ENCODE results near the gene GABRR2. TPM values are rescaled to one million over a fixed set of nuclear protein-coding genes. Genes with fewer than 3 reads are reported as not detected.

The GABRR2 gene
- total RNA-seq, 1 donor from 2014 or later: 0.61 TPM

DNA sequence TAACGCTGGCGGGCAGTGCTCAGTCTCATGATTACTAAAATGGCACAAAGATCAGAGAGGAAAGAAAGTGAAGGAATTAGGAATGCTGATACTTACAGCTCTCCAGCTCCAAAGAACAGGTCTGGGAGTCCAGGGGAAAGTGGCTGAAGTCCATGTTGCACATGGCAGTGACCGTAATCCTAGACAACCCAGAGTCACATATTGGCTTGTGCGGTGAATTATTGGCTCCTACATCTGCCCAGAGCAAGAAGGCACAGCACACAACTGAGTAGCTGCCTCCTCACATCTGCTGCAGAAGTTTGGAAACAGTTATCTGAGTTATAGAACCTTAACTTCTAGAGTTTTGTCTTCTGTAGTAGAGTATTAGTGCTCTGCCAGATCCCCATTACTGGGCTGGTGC is 47.2 kb downstream of the GABRR2 start:
- H3K27me3 ChIP-seq (ENCODE audit: insufficient read depth, low read length): peaks cover 4% of the 10 kb centered on the region
- no peak overlapping the region for H3K4me3 Mint-ChIP-seq (ENCODE audit: unreplicated experiment)

DNA sequence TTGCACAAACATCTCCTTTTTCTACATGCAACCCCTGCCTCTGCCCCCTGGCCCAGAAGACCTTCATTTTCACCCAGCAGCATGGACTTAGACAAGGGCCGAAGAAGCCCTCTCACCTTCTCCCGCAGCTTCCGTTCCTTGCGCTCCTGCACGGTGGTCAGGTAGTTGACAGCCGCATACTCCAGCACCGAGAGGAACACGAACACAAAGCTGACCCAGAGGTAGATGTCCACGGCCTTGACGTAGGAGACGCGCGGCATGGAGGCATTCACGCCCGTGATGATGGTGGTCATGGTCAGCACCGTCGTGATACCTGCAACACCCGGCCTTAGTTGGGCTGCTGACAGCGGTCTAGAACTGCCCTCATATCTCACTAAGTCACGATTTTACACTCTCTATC is 50.8 kb downstream of the GABRR2 start:
- Mint-ChIP-seq H3K4me3 (ENCODE audit: unreplicated experiment) (no peak overlapping the region), H3K27ac (ENCODE audit: unreplicated experiment) (no peak overlapping the region), H3K4me1 (ENCODE audit: low read depth, unreplicated experiment) (no peaks in the 10 kb centered on the region), H3K27me3 (ENCODE audit: low read depth, unreplicated experiment) (peaks cover 20% of the 10 kb centered on the region), H3K36me3 (ENCODE audit: low read depth, unreplicated experiment) (peaks cover 2% of the 10 kb centered on the region), H3K9me3 (ENCODE audit: unreplicated experiment) (no peaks in the 10 kb centered on the region)
- H3K36me3 ChIP-seq (ENCODE audit: insufficient read depth, low read length): no peaks in the 10 kb centered on the region
- DNase-seq (ENCODE audit: low read depth) (no peak), FAIRE-seq (no peak)
- no peaks in the 10 kb centered on the region for H4K20me1 ChIP-seq (ENCODE audit: insufficient read depth, low read length)
- no peaks in the 10 kb centered on the region for H3K4me1 ChIP-seq (ENCODE audit: insufficient read depth, low read length)
- no peak overlapping the region for H3K27ac ChIP-seq (ENCODE audit: low read depth, low read length)
- H2AFZ ChIP-seq (ENCODE audit: low read depth, low read length): no peak overlapping the region
- no peaks in the 10 kb centered on the region for H3K79me2 ChIP-seq (ENCODE audit: insufficient read depth, low read length)
- H3K27me3 ChIP-seq (ENCODE audit: insufficient read depth, low read length): peaks cover 4% of the 10 kb centered on the region
- no peak overlapping the region for H3K9ac ChIP-seq (ENCODE audit: low read length)
- no peak overlapping the region for H3K4me3 ChIP-seq (ENCODE audit: insufficient read depth, low read depth, low read length)
- TF ChIP-seq, protein P1, sequence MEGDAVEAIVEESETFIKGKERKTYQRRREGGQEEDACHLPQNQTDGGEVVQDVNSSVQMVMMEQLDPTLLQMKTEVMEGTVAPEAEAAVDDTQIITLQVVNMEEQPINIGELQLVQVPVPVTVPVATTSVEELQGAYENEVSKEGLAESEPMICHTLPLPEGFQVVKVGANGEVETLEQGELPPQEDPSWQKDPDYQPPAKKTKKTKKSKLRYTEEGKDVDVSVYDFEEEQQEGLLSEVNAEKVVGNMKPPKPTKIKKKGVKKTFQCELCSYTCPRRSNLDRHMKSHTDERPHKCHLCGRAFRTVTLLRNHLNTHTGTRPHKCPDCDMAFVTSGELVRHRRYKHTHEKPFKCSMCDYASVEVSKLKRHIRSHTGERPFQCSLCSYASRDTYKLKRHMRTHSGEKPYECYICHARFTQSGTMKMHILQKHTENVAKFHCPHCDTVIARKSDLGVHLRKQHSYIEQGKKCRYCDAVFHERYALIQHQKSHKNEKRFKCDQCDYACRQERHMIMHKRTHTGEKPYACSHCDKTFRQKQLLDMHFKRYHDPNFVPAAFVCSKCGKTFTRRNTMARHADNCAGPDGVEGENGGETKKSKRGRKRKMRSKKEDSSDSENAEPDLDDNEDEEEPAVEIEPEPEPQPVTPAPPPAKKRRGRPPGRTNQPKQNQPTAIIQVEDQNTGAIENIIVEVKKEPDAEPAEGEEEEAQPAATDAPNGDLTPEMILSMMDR (IDR thresholded peaks at IDR 0.05; ENCODE audit: insufficient read depth, low read depth, low read length): no peak
- no peak for TF ChIP-seq EZH2 (IDR thresholded peaks at IDR 0.05; ENCODE audit: insufficient read depth, low read length)
- H3K4me2 ChIP-seq (ENCODE audit: low read length): no peak overlapping the region
- no peaks in the 10 kb centered on the region for H3K9me3 ChIP-seq (ENCODE audit: insufficient read depth, low read depth, low read length)

More for the DNA sequence above, 47.2 kb downstream of the GABRR2 start:
- Mint-ChIP-seq H3K27ac (ENCODE audit: unreplicated experiment) (no peak overlapping the region), H3K27me3 (ENCODE audit: low read depth, unreplicated experiment) (peaks cover 50% of the 10 kb centered on the region), H3K9me3 (ENCODE audit: unreplicated experiment) (no peaks in the 10 kb centered on the region), H3K4me1 (ENCODE audit: low read depth, unreplicated experiment) (no peaks in the 10 kb centered on the region), H3K36me3 (ENCODE audit: low read depth, unreplicated experiment) (peaks cover 5% of the 10 kb centered on the region)
- Histone ChIP-seq H4K20me1 (ENCODE audit: insufficient read depth, low read length) (no peaks in the 10 kb centered on the region), H3K79me2 (ENCODE audit: insufficient read depth, low read length) (no peaks in the 10 kb centered on the region), H3K9ac (ENCODE audit: low read length) (no peak overlapping the region), H3K9me3 (ENCODE audit: insufficient read depth, low read depth, low read length) (no peaks in the 10 kb centered on the region), H3K36me3 (ENCODE audit: insufficient read depth, low read length) (no peaks in the 10 kb centered on the region), H3K4me1 (ENCODE audit: insufficient read depth, low read length) (no peaks in the 10 kb centered on the region), H2AFZ (ENCODE audit: low read depth, low read length) (no peak overlapping the region), H3K4me2 (ENCODE audit: low read length) (no peak overlapping the region), H3K27ac (ENCODE audit: low read depth, low read length) (no peak overlapping the region), H3K4me3 (ENCODE audit: insufficient read depth, low read depth, low read length) (no peak overlapping the region)
- no peak for FAIRE-seq
- DNase-seq (ENCODE audit: low read depth): no peak
- TF ChIP-seq, protein P1 (IDR thresholded peaks at IDR 0.05; ENCODE audit: insufficient read depth, low read depth, low read length): no peak
- TF ChIP-seq EZH2 (IDR thresholded peaks at IDR 0.05; ENCODE audit: insufficient read depth, low read length): no peak

DNA sequence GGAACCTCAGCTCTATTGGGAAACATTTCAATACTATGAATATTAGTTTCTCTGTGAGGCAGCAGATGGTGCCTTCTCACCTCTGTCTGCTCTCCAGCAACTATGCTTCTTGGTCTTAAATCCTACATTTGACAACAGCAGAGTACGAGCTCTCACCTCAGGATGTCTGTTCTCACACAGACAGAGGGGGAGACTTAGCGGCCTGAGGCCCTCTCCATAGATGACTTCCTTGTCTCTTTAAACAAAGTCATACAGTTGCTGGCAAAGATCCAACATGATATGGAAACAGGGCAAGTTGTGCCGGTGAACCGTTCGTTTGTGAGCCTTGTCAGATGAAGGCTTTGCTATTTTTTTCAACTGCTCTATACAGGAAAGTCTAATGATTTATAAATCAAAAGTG is 54.3 kb downstream of the GABRR2 start:
- Mint-ChIP-seq H3K9me3 (ENCODE audit: unreplicated experiment) (no peaks in the 10 kb centered on the region), H3K27me3 (ENCODE audit: low read depth, unreplicated experiment) (peaks cover 6% of the 10 kb centered on the region), H3K36me3 (ENCODE audit: low read depth, unreplicated experiment) (no peaks in the 10 kb centered on the region), H3K4me3 (ENCODE audit: unreplicated experiment) (no peak overlapping the region), H3K27ac (ENCODE audit: unreplicated experiment) (no peak overlapping the region), H3K4me1 (ENCODE audit: low read depth, unreplicated experiment) (no peaks in the 10 kb centered on the region)
- Histone ChIP-seq H2AFZ (ENCODE audit: low read depth, low read length) (no peak overlapping the region), H3K9me3 (ENCODE audit: insufficient read depth, low read depth, low read length) (no peaks in the 10 kb centered on the region), H3K27ac (ENCODE audit: low read depth, low read length) (no peak overlapping the region), H4K20me1 (ENCODE audit: insufficient read depth, low read length) (no peaks in the 10 kb centered on the region), H3K79me2 (ENCODE audit: insufficient read depth, low read length) (no peaks in the 10 kb centered on the region), H3K36me3 (ENCODE audit: insufficient read depth, low read length) (no peaks in the 10 kb centered on the region), H3K9ac (ENCODE audit: low read length) (no peak overlapping the region), H3K4me1 (ENCODE audit: insufficient read depth, low read length) (no peaks in the 10 kb centered on the region), H3K27me3 (ENCODE audit: insufficient read depth, low read length) (no peaks in the 10 kb centered on the region), H3K4me2 (ENCODE audit: low read length) (no peak overlapping the region), H3K4me3 (ENCODE audit: insufficient read depth, low read depth, low read length) (no peak overlapping the region)
- no peak for TF ChIP-seq EZH2 (IDR thresholded peaks at IDR 0.05; ENCODE audit: insufficient read depth, low read length)
- TF ChIP-seq, protein P1 (IDR thresholded peaks at IDR 0.05; ENCODE audit: insufficient read depth, low read depth, low read length): no peak
- DNase-seq (ENCODE audit: low read depth): no peak
- no peak for FAIRE-seq
